HepG2 (cell line): ENCODE results near the gene ZNF334. TPM values are rescaled to one million over a fixed set of nuclear protein-coding genes. Genes with fewer than 3 reads are reported as not detected.

ENCODE experiments used
- ATAC-seq: fragments of 200-7000 bp; cut with Tn5 transposase; 3 replicates; pipeline ENCODE4 v1.9.1; 2020; ENCODE audit warnings: mild to moderate bottlenecking, moderate library complexity
- BruUV-seq: library from RNA; stranded (reverse); fragments of 400-500 nt; replicated peaks from 2 replicates; lab custom pipeline; 2021; lab: Mats Ljungman, UMichigan
- CTCF ChIA-PET: fragments of 300-600 bp; formaldehyde crosslinking; extraction: SDS; loops from one replicate; lab custom pipeline; 2021; ENCODE audit warnings: low total read pairs, inconsistent platforms, low intra/inter-chr PET ratio; lab: Yijun Ruan, JAX
- POLR2A ChIA-PET: fragments of 350-600 bp; sonication (Branson Sonifier 250); formaldehyde crosslinking; loops from one replicate; lab custom pipeline; 2020; ENCODE audit warnings: antibody characterized with exemption, inconsistent platforms; lab: Yijun Ruan, JAX
- DNase-seq: peaks from one replicate; pipeline ENCODE4 v3.0.0-alpha.2; 2015; ENCODE audit warnings: low spot score
- FAIRE-seq: peaks from 3 replicates; lab custom pipeline; 2011; peaks lifted over from hg19 to GRCh38; lab: Jason Lieb, UNC
- H2AFZ ChIP-seq: one replicate; pipeline ENCODE4 v1.6.1; 2011; ENCODE audit warnings: low read length, inconsistent platforms
- H3K27ac ChIP-seq: fragments of 300-600 bp; 3 replicates; pipeline ENCODE4 v1.8.0; 2011; ENCODE audit warnings: mixed run types, mild to moderate bottlenecking, mixed read lengths, low read length, inconsistent platforms; ENCODE audit not compliant: insufficient read depth; ENCODE audit errors: extremely low read length
- H3K27me3 ChIP-seq, 2 experiments: fragments of 200-600 bp in 1 of 2; 2 replicates in 1 of 2; 3 replicates in 1 of 2; pipeline versions ENCODE4 v1.6.0 to v1.8.0; 2011; ENCODE audit warnings: low read length in 2 of 2, mild to moderate bottlenecking in 2 of 2, moderate library complexity in 2 of 2, inconsistent platforms in 1 of 2; ENCODE audit not compliant: insufficient read depth in 2 of 2, control insufficient read depth in 1 of 2
- H3K36me3 ChIP-seq, 2 experiments: fragments of 200-600 bp in 1 of 2; replicated peaks in 1 of 2; 2 replicates in 1 of 2; 3 replicates in 1 of 2; pipeline versions ENCODE4 v1.5.1 to v1.8.0; 2011; ENCODE audit warnings: low read length in 2 of 2, inconsistent platforms in 1 of 2; ENCODE audit not compliant: insufficient read depth in 2 of 2, control insufficient read depth in 1 of 2
- H3K4me1 ChIP-seq: 2 replicates; pipeline ENCODE4 v1.5.1; 2012; ENCODE audit warnings: low read length, inconsistent platforms; ENCODE audit not compliant: insufficient read depth
- H3K4me2 ChIP-seq: 2 replicates; pipeline ENCODE4 v1.6.0; 2011; ENCODE audit warnings: low read depth, low read length, inconsistent platforms
- H3K4me3 ChIP-seq, 3 experiments: fragments of 200-600 bp in 1 of 3; sonication (generic), shearing (Covaris generic) in 1 of 3; replicated peaks in 1 of 3; 2 replicates each; pipeline ENCODE4 v1.5.1; 2011 to 2016; ENCODE audit warnings: low read length in 3 of 3, inconsistent platforms in 2 of 3, low read depth in 2 of 3, mild to moderate bottlenecking in 2 of 3, control low read depth in 1 of 3, mixed read lengths in 1 of 3; ENCODE audit not compliant: insufficient read depth in 1 of 3
- H3K79me2 ChIP-seq: one replicate; pipeline ENCODE4 v1.6.1; 2011; ENCODE audit warnings: low read length, inconsistent platforms; ENCODE audit not compliant: insufficient read depth
- H3K9ac ChIP-seq: 2 replicates; pipeline ENCODE4 v1.6.0; 2011; ENCODE audit warnings: mild to moderate bottlenecking, low read depth, low read length, inconsistent platforms; ENCODE audit not compliant: insufficient read depth
- H3K9me3 ChIP-seq: 2 replicates; pipeline ENCODE4 v1.5.1; 2012; ENCODE audit warnings: mild to moderate bottlenecking, low read length
- H4K20me1 ChIP-seq: 2 replicates; pipeline ENCODE4 v1.6.0; 2011; ENCODE audit warnings: inconsistent platforms, mild to moderate bottlenecking, low read length, moderate library complexity; ENCODE audit not compliant: insufficient read depth
- GATAD2A ChIP-seq: IDR thresholded peaks from 2 replicates; pipeline ENCODE4 v1.6.1; 2016
- MBNL3 ChIP-seq: fragments of 250-450 bp; sonication (Bioruptor Pico); conservative IDR thresholded peaks from 2 replicates; pipeline ENCODE4 v1.8.0; 2022; ENCODE audit warnings: mild to moderate bottlenecking, inconsistent platforms
- PHF5A ChIP-seq: IDR thresholded peaks from one replicate; pipeline ENCODE4 v1.6.1; 2018; ENCODE audit warnings: low read depth, missing genetic modification reagents; ENCODE audit not compliant: unreplicated experiment
- SALL1 ChIP-seq: sonication (generic); formaldehyde crosslinking; IDR thresholded peaks from 2 replicates; pipeline ENCODE4 v1.8.0; 2022; ENCODE audit warnings: mild to moderate bottlenecking, missing genetic modification reagents
- ZNF292 ChIP-seq: sonication (generic); formaldehyde crosslinking; IDR thresholded peaks from 2 replicates; pipeline ENCODE4 v1.8.1; 2022; ENCODE audit warnings: mild to moderate bottlenecking, low read depth, missing genetic modification reagents, borderline replicate concordance
- WGBS: methylation state at CpG from one replicate; pipeline ENCODE4 v1.1.6; 2017; ENCODE audit warnings: low lambda C conversion rate; 5-methylcytosine and 5-hydroxymethylcytosine counted together
- in situ Hi-C: cut with HindIII; loops from 2 replicates; pipeline ENCODE4 v1.10.0; 2017; ENCODE audit warnings: low pct_unique_long_range_greater_than_20kb; ENCODE audit not compliant: extremely low pct_ligation_motif_present
- intact Hi-C: fragments of 100-400 bp; cut with micrococcal nuclease; formaldehyde crosslinking; loops from one replicate; pipeline ENCODE4 v1.10.0; 2022; ENCODE audit not compliant: unreplicated experiment
- polyA plus RNA-seq, 8 experiments: library from polyadenylated mRNA; depleted of rRNA in 3 of 8; stranded (reverse) in 7 of 8; unstranded in 1 of 8; fragments of >200 nt; fragmentation: Illumina TruSeq in 4 of 8; extraction: Trizol in 4 of 8; gene quantifications; 2 replicates each; pipeline versions ENCODE4 v1.2.1 to v1.2.3, GENCODE V29; 2011 to 2016; ENCODE audit warnings: low read depth in 4 of 8, missing spikeins in 1 of 8, mixed read lengths in 1 of 8; ENCODE audit not compliant: insufficient read depth in 1 of 8
- total RNA-seq, 5 experiments: library from RNA; depleted of rRNA; stranded (reverse); fragments of >200 nt; fragmentation: Illumina TruSeq; extraction: Trizol; gene quantifications; 2 replicates each; pipeline ENCODE4 v1.2.3, GENCODE V29; 2016; ENCODE audit warnings: low read depth in 1 of 5
- TF ChIP-seq, protein P1 (sequence below): sonication (generic); formaldehyde crosslinking; conservative IDR thresholded peaks from 2 replicates; pipeline ENCODE4 v1.8.1; 2023; ENCODE audit warnings: missing genetic modification reagents
- TF ChIP-seq, protein P2 (sequence below), 2 experiments: fragments of 450-650 bp in 1 of 2; sonication (generic) in 1 of 2; formaldehyde crosslinking; IDR thresholded peaks; 2 replicates each; pipeline versions ENCODE4 v1.5.0 to v1.8.0; 2020 to 2022; ENCODE audit warnings: mild to moderate bottlenecking in 1 of 2, missing genetic modification reagents in 1 of 2
- TF ChIP-seq, protein P3 (sequence below): sonication (generic); formaldehyde crosslinking; IDR thresholded peaks from 2 replicates; pipeline ENCODE4 v1.4.0; 2020; ENCODE audit warnings: mild to moderate bottlenecking, missing genetic modification reagents
- TF ChIP-seq, protein P4 (sequence below): sonication (generic); formaldehyde crosslinking; IDR thresholded peaks from 2 replicates; pipeline ENCODE4 v1.8.1; 2023; ENCODE audit warnings: mild to moderate bottlenecking, inconsistent platforms, moderate library complexity, missing genetic modification reagents, borderline replicate concordance

Gene ZNF334
- total and polyA plus RNA-seq, 2 of the 13 experiments (the other 11 are each of a cell fraction or from before 2014, with no cell fraction given), result 4.8 to 7.8 TPM

DNA sequence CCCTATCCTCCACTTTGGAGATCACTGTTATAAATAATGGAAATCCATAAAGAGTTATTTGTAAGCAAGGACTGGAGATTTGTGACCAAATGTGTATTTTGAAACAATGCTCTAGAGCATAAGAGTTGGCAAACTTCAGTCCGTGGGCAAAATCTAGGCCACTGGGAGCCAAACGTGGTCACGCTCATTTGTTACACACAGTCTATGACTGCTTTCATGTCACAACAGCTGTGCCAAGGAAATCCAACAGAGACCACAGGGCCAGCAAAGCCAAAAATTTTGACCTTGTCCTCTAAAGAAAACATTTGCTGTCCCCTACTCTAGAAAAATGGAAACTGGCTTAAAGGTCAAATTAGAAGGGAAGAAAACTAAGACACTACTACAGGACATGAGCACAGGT lies 7.9 kb downstream of the ZNF334 start:
- no peak for FAIRE-seq
- no peaks in the 10 kb centered on the region for H4K20me1 ChIP-seq
- H3K27me3 ChIP-seq, result no peaks in the 10 kb centered on the region; a peak in 1 of 5 replicates
- 51% methylated on average over 3 of the region's 3 CpGs for WGBS
- H2AFZ ChIP-seq, result no peak overlapping the region
- no peak for TF ChIP-seq MBNL3 (CRISPR knock-in tag)
- TF ChIP-seq, protein P1, sequence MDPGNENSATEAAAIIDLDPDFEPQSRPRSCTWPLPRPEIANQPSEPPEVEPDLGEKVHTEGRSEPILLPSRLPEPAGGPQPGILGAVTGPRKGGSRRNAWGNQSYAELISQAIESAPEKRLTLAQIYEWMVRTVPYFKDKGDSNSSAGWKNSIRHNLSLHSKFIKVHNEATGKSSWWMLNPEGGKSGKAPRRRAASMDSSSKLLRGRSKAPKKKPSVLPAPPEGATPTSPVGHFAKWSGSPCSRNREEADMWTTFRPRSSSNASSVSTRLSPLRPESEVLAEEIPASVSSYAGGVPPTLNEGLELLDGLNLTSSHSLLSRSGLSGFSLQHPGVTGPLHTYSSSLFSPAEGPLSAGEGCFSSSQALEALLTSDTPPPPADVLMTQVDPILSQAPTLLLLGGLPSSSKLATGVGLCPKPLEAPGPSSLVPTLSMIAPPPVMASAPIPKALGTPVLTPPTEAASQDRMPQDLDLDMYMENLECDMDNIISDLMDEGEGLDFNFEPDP, result 0 out of 2 replicates have a peak, but pooled peaks have one; percentile 38
- TF ChIP-seq, all 625 proteins: peak for 1
- ChIA-PET CTCF (no interaction called here), POLR2A (no interaction called here)
- Histone ChIP-seq H3K36me3 (no peaks in the 10 kb centered on the region), H3K4me1 (no peaks in the 10 kb centered on the region), H3K4me2 (no peak overlapping the region), H3K4me3 (no peak overlapping the region), H3K9me3 (no peaks in the 10 kb centered on the region), H3K79me2 (no peaks in the 10 kb centered on the region), H3K9ac (no peak overlapping the region), H3K27ac (no peak overlapping the region)
- intact Hi-C loops, result no loop called here
- DNase-seq, result no peak
- in situ Hi-C loops, result no loop called here
- BruUV-seq, result no TSS peak
- ATAC-seq, result no peak

DNA sequence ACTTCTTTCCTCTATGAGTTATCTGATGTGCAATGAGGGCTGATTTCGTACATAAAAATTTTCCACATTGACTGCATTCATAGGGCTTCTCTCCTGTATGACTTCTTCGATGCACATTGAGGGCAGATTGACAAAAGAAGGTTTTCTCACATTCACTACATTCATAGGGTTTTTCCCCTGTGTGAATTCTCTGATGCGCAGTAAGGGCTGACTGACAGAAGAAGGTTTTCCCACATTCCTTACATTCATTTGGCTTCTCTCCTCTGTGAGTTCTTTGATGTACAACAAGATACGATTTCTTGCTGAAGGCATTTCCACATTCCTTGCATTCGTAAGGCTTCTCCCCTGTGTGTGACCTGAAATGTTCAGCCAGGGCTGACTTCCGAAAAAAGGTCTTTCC lies 11.4 kb downstream of the ZNF334 start:
- in situ Hi-C loops, result no loop called here
- FAIRE-seq, result no peak
- no peak for TF ChIP-seq ZNF292 (CRISPR knock-in tag)
- TF ChIP-seq, protein P2, sequence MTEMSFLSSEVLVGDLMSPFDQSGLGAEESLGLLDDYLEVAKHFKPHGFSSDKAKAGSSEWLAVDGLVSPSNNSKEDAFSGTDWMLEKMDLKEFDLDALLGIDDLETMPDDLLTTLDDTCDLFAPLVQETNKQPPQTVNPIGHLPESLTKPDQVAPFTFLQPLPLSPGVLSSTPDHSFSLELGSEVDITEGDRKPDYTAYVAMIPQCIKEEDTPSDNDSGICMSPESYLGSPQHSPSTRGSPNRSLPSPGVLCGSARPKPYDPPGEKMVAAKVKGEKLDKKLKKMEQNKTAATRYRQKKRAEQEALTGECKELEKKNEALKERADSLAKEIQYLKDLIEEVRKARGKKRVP (CRISPR knock-in tag; IDR thresholded peaks at IDR 0.05), result no peak
- TF ChIP-seq PHF5A, result no peak
- TF ChIP-seq, protein P3, sequence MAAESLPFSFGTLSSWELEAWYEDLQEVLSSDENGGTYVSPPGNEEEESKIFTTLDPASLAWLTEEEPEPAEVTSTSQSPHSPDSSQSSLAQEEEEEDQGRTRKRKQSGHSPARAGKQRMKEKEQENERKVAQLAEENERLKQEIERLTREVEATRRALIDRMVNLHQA (CRISPR knock-in tag), result no peak
- TF ChIP-seq SALL1 (CRISPR knock-in tag), result no peak
- TF ChIP-seq GATAD2A (CRISPR knock-in tag), result no peak
- TF ChIP-seq, protein P4, sequence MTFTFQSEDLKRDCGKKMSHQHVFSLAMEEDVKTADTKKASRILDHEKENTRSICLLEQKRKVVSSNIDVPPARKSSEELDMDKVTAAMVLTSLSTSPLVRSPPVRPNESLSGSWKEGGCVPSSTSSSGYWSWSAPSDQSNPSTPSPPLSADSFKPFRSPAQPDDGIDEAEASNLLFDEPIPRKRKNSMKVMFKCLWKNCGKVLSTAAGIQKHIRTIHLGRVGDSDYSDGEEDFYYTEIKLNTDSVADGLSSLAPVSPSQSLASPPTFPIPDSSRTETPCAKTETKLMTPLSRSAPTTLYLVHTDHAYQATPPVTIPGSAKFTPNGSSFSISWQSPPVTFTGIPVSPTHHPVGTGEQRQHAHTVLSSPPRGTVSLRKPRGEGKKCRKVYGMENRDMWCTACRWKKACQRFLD, result no peak
- WGBS, result 38% methylated on average over 6 of the region's 6 CpGs
- H3K4me3 ChIP-seq, result no peak overlapping the region
- intact Hi-C loops, result no loop called here
- ChIA-PET CTCF (no interaction called here), POLR2A (no interaction called here)
- no peaks in the 10 kb centered on the region for H4K20me1 ChIP-seq
- no peaks in the 10 kb centered on the region for H3K9me3 ChIP-seq
- H3K4me1 ChIP-seq, result no peaks in the 10 kb centered on the region
- DNase-seq, result peak; percentile 16
- H2AFZ ChIP-seq, result no peak overlapping the region
- ATAC-seq, result no peak
- BruUV-seq, result no TSS peak
- no peak overlapping the region for H3K4me2 ChIP-seq
- H3K27ac ChIP-seq, result no peak overlapping the region
- peaks cover 0 to 2% of the 10 kb centered on the region in 2 experiments; a peak in 1 of 5 replicates for H3K27me3 ChIP-seq
- no peak overlapping the region for H3K9ac ChIP-seq
- H3K79me2 ChIP-seq, result no peaks in the 10 kb centered on the region
- no peaks in the 10 kb centered on the region for H3K36me3 ChIP-seq
